ELR (cell line): ENCODE results near the gene ABT1.

Source experiments
- DNase-seq: peaks from one replicate; pipeline ENCODE4 v3.0.0-alpha.2; 2015; ENCODE audit warnings: low read depth

Gene ABT1

DNA sequence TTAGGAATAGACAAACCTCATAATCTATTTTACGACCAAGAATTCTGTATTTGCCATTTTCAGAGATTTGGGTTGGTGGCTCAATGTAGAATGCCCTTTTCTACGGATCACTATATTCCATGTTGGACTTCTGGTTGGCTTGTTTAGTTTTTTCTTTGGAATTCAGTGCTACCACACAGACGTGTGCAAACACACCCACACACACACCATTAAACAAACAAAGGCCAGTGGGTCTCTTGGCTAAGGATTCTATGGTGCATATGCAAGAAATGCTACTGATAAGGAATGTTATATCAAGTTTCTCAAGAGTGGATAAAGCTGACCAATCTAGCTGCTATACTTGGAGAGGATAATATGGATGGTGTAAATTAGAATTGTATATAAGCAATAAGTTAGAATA, 8.0 kb downstream of the ABT1 start:
- no peak for DNase-seq

DNA sequence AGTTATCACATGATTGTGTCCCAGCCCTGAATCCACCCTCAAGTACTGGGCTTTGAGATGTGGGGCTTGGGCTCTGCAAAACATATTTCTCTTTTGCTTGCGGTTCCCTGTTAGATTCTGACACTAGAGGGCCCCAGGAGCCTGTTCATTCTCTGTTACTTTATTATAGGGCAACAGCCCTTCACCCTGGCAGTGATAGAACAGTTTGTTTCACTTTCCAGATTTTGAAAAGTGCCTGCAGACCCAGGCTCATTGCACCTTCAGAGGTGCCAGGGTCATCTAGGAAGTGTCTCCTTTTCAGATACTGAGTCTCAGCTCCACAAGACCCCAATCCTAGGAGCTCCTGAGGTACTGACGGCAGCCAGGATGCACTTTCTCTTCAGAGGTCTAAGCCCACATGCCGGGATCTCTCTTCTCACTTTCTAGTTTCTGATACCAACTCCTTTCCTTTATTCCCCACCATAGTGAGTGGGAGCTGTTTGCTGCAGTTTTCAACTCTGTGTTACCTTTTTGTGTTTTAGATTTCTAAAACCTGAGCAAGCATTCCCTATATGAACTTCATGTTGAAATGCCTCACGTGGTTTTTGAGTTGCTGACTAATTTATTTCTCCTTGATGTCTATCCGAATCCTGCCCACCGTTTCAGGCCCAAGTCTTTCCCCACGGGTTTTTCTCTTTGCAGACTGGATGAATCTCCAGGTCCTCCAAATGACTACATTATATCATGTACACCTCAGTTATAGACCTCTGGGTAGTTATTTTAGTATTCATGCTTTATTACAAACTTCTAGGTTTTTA, 10.9 kb downstream of the ABT1 start:
- DNase-seq: peak; percentile 81

DNA sequence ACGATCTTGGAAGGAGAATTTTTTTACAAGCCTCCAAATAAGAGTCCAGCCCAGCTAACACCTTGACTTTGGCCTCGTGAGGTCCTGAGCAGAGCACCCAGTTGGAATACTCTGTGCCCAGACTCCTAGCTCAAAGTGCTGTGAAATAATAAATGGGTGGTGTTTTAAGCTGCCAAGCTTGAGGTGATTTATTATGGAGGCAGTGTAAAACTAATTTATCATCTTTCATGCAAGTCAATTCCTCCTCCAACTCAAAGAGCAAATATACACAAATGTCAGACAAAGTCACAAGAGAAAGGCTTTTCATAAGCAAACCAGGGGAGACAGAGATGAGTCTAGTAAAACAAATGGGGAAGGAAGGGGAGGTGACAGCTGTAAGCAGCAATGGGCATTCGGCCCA, 12.7 kb downstream of the ABT1 start:
- DNase-seq: no peak

DNA sequence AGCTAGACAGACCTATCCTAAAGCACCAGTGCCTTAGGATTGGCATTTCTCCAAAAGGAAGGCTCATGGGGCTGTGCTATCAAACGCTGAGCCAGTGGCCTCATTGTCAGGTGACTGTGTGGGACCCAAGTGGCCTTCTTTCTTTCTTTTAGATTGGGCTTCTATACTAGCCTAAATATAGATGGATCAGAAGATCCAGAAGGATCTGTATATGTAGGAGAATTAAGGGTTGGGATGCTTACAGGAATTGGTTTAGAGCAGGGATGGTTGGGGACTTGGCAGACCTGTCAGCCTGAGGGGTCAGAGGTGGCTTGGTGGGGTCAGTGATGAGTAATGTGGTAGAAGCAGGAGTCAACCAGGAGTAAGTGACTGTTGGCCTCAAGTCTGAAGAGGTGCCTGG, 14.8 kb downstream of the ABT1 start:
- DNase-seq: no peak

DNA sequence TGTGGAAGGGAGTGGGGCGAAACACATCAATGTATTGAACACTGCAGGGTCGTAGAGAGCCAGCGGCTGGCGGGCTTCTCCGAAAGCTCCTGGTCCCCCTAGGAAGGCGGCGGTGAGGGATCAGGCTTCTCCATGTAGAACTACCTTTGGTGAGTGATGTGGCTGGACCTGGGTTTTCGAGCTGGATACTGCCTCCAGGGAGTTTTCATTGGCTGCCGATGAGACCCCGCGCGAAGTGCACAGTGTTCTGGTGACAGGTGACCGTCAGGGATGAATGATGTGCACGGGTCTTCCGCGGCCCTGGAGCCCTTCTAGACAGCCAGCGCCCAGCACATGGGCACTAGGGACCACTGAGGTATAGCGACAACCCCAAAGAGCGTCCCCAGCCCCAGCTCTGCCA, 16.4 kb downstream of the ABT1 start:
- no peak for DNase-seq

DNA sequence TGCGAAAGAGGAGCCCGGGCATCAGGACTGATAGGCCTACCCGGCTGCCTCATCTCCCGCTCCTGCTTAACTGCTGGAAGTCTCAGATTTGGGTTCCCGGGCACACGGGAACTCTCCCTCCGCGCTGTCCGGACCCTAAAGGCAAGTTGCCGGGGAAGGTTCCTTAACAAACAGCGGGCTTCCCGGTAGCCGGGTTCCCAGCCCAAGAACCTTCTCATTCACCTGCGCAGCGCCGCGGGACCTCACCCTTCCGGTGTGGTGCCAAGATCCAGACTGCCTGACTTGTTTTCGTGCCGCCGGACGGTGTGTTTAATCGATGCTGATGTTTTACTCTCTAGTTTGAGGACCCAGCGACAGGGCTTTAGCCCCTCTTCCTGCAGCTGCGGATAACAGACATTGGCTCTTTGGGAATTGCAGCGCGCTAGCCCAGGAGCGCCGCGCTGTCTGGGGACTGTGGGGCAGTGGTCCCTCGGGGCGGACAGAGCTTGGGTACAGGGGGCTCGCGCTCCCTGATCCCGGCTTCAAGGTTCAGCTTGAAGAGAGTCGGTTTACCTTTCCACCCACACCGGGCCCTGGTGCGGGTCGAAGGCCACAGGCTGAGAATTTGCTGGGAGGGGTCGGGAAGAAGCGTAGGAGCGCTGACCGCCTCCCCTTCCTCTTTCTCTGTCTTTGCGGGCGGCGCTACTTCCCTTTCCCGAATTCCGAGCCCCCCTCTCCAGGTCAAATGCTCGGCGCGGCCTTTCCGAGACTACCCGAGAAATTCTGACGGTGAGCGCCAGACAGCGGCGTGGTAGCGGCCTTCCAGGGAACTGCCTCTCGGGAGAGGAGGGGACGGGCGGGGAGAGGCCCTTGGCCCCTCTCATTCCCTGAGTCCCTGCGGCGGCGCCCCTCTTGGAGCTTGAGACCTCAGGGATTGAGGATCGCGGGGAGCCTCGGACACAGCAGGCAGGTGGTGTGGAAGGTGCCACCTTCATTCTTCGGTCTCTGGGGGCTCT, 17.2 kb downstream of the ABT1 start:
- no peak for DNase-seq

DNA sequence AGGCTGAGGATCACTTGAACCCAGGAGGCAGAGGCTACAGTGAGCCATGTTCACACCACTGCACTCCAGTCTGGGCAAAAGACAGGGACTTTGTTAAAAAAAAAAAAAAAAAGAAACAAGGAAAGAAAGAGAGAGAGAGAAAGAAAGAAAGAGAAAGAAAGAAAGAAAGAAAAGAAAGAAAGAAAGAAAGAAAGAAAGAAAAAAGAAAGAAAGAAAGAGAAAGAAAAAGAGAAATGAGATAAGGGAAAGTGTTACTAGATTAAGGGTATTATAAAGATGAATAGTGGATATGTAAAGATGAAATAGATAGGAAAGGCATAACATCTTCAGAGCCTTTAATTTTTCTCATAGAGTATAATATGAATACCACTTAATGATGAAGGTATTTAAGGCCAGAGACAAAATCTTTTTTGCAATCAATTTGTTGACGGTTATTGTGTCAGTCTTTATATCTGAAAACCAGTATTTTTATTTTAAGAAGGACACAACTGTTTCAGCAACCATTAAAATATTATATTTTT, 26.6 kb downstream of the ABT1 start:
- no peak for DNase-seq

DNA sequence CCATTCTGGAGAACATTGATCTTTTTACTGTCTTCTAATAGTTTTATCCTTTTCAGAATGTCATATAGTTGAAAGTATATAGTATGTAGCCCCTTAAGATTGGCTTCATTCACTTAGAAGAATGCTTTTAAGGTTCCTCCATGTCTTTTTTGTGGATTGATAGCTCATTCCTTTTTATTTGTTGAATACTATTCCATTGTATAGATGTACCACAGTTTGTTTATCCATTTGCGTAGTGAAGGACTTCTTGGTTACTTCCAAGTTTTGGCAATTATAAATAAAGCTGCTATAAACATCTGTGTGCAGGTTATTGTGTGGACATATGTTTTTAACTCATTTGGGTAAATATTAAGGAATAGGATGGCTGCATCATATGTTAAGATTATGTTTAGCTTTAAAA, 27.8 kb downstream of the ABT1 start:
- no peak for DNase-seq

DNA sequence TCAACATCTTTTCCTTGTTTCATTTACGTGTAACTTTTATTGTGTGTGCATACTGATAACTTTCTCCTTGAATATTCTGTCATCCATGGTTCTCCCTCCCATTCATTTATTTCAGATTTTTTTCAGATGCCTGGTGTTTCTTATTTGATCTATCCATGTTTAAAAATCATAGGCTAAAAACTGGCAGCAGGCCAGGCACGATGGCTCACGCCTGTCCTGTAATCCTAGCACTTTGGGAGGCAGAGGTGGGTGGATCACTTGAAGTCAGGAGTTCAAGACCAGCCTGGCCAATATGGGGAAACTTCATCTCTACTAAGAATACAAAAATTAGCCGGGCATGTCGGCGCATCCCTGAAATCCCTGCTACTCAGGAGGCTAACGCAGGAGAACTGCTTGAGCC, 31.1 kb downstream of the ABT1 start:
- no peak for DNase-seq

GRCh38 chr6:26629359-26629758, 32.6 kb downstream of the ABT1 start:
- no peak for DNase-seq

DNA sequence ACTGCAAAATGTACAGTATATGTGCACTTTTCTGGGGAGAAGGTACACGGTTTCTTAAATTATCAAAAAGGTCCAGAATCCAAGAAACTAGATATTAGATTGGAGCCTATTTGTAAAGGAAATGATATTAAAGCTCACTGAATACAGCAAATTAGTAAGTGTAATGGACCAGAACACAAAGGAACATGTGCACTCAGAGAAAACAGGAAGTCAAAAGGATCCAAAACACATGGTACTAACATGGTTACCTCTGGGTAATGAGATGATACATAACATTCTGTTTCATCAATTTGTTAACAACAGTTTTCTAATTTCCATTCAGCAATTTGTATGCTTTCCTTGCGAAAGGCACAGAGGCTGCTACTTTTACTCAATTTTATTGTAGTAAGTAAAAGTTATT, 44.1 kb downstream of the ABT1 start:
- DNase-seq: no peak

DNA sequence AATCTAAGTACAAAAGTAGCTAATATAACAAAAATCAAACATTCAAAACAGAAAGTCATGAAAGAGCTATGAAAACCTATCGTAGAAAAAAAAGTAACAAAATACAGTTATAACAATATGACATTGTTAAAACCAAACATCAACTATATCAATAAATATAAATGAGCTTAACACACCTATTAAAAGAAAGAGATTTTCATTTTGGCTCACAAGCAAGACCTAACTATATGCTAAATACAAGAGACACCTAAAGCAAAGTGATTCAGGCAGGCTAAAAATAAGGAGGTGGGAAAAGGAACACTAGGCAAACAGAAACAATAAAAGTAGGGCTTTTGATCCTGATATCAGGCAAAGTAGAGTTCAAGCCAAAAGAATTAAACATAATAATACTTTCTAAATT, 49.3 kb downstream of the ABT1 start:
- no peak for DNase-seq
